HCT116 (cell line): ENCODE measurements around the gene ATG2B. TPM values are rescaled to one million over a fixed set of nuclear protein-coding genes. Genes with fewer than 3 reads are reported as not detected.

Experiments used
- ATAC-seq: fragments of 200-7000 bp; cut with Tn5 transposase; 2 replicates; pipeline ENCODE4 v1.9.1; 2020; ENCODE audit warnings: mild to moderate bottlenecking, moderate library complexity
- BruUV-seq: library from RNA; stranded (reverse); fragments of 400-500 nt; replicated peaks from 2 replicates; lab custom pipeline; 2021; lab: Mats Ljungman, UMichigan
- CTCF ChIA-PET: fragments of 300-600 bp; sonication (Branson Sonifier 250); formaldehyde crosslinking; loops from one replicate; lab custom pipeline; 2021; ENCODE audit warnings: antibody characterized with exemption; lab: Charles Lee
- POLR2A ChIA-PET: fragments of 300-600, 350-600 bp; sonication (Branson Sonifier 250); formaldehyde crosslinking; loops from one replicate; lab custom pipeline; 2021; ENCODE audit warnings: antibody characterized with exemption; lab: Charles Lee
- RAD21 ChIA-PET, 2 experiments: fragments of 300-600 bp; sonication (Branson Sonifier 250); formaldehyde crosslinking; loops; one replicate each; lab custom pipeline; 2023; ENCODE audit warnings: low total read pairs in 2 of 2; ENCODE audit not compliant: uncharacterized antibody in 2 of 2, unreplicated experiment in 2 of 2, low non-redundant PET in 1 of 2; lab: Charles Lee
- DNase-seq: peaks from one replicate; pipeline ENCODE4 v3.0.0-alpha.2; 2010; ENCODE audit warnings: low read depth, low spot score
- H2AFZ ChIP-seq: fragments of 200-600 bp; shearing (Covaris generic), sonication (generic); 2 replicates; pipeline ENCODE4 v1.6.1; 2017; ENCODE audit warnings: low read depth, mixed run types, mixed read lengths, antibody characterized with exemption, low read length; ENCODE audit not compliant: poor library complexity, severe bottlenecking
- H3K27ac ChIP-seq: 2 replicates; pipeline ENCODE4 v1.5.1; 2012; ENCODE audit warnings: low read depth, low read length
- H3K27me3 ChIP-seq: fragments of 200-600 bp; sonication (generic); 2 replicates; pipeline ENCODE4 v1.6.1; 2016; ENCODE audit warnings: mixed run types, low read length, mixed read lengths; ENCODE audit not compliant: insufficient read depth
- H3K36me3 ChIP-seq, 2 experiments: fragments of 200-500 bp in 1 of 2; fragments of 200-600 bp in 1 of 2; sonication (Bioruptor generic) in 1 of 2; sonication (generic) in 1 of 2; 2 replicates each; pipeline versions ENCODE4 v1.5.1 to v1.6.1; 2014 to 2016; ENCODE audit warnings: low read length in 2 of 2, inconsistent platforms in 1 of 2, mixed read lengths in 1 of 2, mixed run types in 1 of 2; ENCODE audit not compliant: insufficient read depth in 2 of 2, control insufficient read depth in 1 of 2
- H3K4me1 ChIP-seq, 2 experiments: fragments of 200-600 bp in 1 of 2; sonication (generic) in 1 of 2; 2 replicates each; pipeline versions ENCODE4 v1.5.1 to v1.6.1; 2012 to 2017; ENCODE audit warnings: low read length in 2 of 2, inconsistent platforms in 1 of 2, mild to moderate bottlenecking in 1 of 2, mixed read lengths in 1 of 2, mixed run types in 1 of 2, moderate library complexity in 1 of 2; ENCODE audit not compliant: insufficient read depth in 2 of 2, control insufficient read depth in 1 of 2
- H3K4me2 ChIP-seq: fragments of 200-600 bp; sonication (generic); 2 replicates; pipeline ENCODE4 v1.6.1; 2017; ENCODE audit warnings: mixed run types, low read length, mixed read lengths
- H3K4me3 ChIP-seq, 2 experiments: fragments of 200-600 bp in 1 of 2; sonication (generic) in 1 of 2; replicated peaks in 1 of 2; 2 replicates each; pipeline ENCODE4 v1.5.1; 2011 to 2016; ENCODE audit warnings: low read length in 2 of 2, control low read depth in 1 of 2, low read depth in 1 of 2, mild to moderate bottlenecking in 1 of 2, mixed read lengths in 1 of 2, mixed run types in 1 of 2
- H3K79me2 ChIP-seq: fragments of 200-600 bp; sonication (generic); 2 replicates; pipeline ENCODE4 v1.6.1; 2017; ENCODE audit warnings: mild to moderate bottlenecking, mixed run types, low read length, moderate library complexity, mixed read lengths; ENCODE audit not compliant: insufficient read depth
- H3K9ac ChIP-seq: fragments of 200-600 bp; sonication (generic); 2 replicates; pipeline ENCODE4 v1.6.1; 2016; ENCODE audit warnings: low read length, mixed read lengths
- H3K9me2 ChIP-seq: fragments of 200-600 bp; sonication (generic), shearing (Covaris generic); 2 replicates; pipeline ENCODE4 v1.6.1; 2017; ENCODE audit warnings: mixed run types, mild to moderate bottlenecking, moderate library complexity; ENCODE audit not compliant: insufficient read depth
- H3K9me3 ChIP-seq, 2 experiments: fragments of 200-500 bp in 1 of 2; fragments of 200-600 bp in 1 of 2; sonication (Bioruptor generic) in 1 of 2; sonication (generic) in 1 of 2; 2 replicates each; pipeline ENCODE4 v1.6.1; 2014 to 2017; ENCODE audit warnings: low read length in 2 of 2, mixed read lengths in 2 of 2, inconsistent platforms in 1 of 2, low read depth in 1 of 2, mild to moderate bottlenecking in 1 of 2, mixed run types in 1 of 2, moderate library complexity in 1 of 2; ENCODE audit not compliant: control insufficient read depth in 1 of 2, insufficient read depth in 1 of 2
- H4K20me1 ChIP-seq: fragments of 200-600 bp; sonication (generic), shearing (Covaris generic); 2 replicates; pipeline ENCODE4 v1.6.1; 2017; ENCODE audit warnings: mixed run types, mild to moderate bottlenecking, moderate library complexity; ENCODE audit not compliant: insufficient read depth
- ELF1 ChIP-seq: IDR thresholded peaks from 2 replicates; pipeline ENCODE4 v1.6.1; 2012; ENCODE audit warnings: low read depth, borderline replicate concordance
- FOSL1 ChIP-seq: IDR thresholded peaks from 2 replicates; pipeline ENCODE4 v1.6.1; 2012; ENCODE audit warnings: low read depth
- POLR2AphosphoS5 ChIP-seq: IDR thresholded peaks from 2 replicates; pipeline ENCODE4 v1.6.1; 2011; ENCODE audit warnings: mild to moderate bottlenecking, low read depth, low read length, moderate library complexity
- REST ChIP-seq: IDR thresholded peaks from 2 replicates; pipeline ENCODE4 v1.6.1; 2012; ENCODE audit warnings: low read depth
- intact Hi-C: fragments of 100-400 bp; cut with micrococcal nuclease; formaldehyde crosslinking; loops from 2 replicates; pipeline ENCODE4 v1.10.0; 2022
- total RNA-seq: library from RNA; stranded (reverse); gene quantifications from one replicate; pipeline ENCODE4 v1.2.1, GENCODE V29; 2021; ENCODE audit not compliant: unreplicated experiment

ATG2B gene
- total RNA-seq, 1 experiment from 2014 or later: 6.4 TPM

DNA sequence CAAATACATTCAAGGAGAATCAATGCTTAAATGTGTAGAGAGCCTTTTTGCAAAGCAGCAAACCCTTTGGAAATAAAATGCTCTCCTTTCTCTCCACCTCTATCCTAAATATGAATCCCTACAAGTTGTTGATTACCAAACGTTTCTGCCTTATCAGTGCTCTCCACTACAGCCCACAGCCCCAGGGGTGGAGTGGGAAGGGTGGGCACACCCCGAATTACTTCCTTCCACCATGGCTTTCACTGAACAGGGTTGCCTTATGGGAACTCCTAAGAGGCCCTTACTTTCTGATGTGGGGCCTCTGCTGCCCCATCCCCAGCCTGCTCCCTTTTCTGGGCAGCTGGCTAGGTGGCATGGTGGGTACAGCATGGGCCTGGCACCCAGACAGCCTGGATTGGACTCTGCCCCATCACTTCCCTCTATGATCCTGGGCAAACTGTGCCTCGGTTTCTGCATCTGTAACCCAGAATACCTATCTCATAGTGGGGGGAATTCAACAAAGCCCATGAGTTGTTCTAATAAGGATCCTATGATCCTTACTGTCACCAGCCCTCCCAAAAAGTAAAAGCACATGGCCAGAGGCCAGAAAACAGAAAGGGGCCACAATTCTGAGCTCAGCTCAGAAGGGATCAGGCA, 44.9 kb upstream of the ATG2B start:
- intact Hi-C loops: no loop called here
- H3K9me2 ChIP-seq: no peaks in the 10 kb centered on the region
- TF ChIP-seq ELF1 (no peak), REST (no peak)

DNA sequence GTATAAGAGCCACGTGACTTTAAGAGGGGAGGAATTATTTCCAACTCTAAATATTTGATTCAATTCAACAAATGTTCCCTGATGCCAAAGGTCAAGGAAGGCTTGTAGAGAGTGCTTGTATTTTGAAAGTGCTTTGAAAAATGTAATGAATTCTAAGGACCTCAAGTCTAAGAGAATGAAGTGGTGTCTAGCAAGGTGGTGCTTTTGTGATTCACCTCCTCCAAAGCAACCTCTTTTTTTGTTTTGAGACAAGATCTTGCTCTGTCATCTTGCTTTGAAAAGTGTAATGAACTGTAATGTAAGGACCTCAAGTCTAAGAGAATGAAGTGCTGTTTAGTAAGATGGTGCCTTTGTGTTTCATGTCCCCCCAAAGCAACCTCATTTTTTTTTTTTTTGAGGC, 42.5 kb upstream of the ATG2B start:
- Histone ChIP-seq H4K20me1 (no peaks in the 10 kb centered on the region), H3K4me1 (peaks cover 0 to 19% of the 10 kb centered on the region in 2 experiments; a peak in 2 of 4 replicates), H3K36me3 (no peaks in the 10 kb centered on the region), H3K9me3 (no peaks in the 10 kb centered on the region), H2AFZ (no peak overlapping the region), H3K9me2 (no peaks in the 10 kb centered on the region), H3K27ac (no peak overlapping the region), H3K27me3 (no peaks in the 10 kb centered on the region), H3K4me3 (no peak overlapping the region), H3K9ac (no peak overlapping the region), H3K79me2 (no peaks in the 10 kb centered on the region), H3K4me2 (no peak overlapping the region)
- ChIA-PET POLR2A (no interaction called here), RAD21 (no interaction called here), CTCF (no interaction called here)
- intact Hi-C loops: no loop called here
- TF ChIP-seq POLR2AphosphoS5 (no peak), FOSL1 (no peak)
- DNase-seq: no peak
- ATAC-seq: no peak
- BruUV-seq: no TSS peak

More for the DNA sequence above, 44.9 kb upstream of the ATG2B start:
- Histone ChIP-seq H3K9me3 (no peaks in the 10 kb centered on the region), H3K4me2 (no peak overlapping the region), H3K79me2 (no peaks in the 10 kb centered on the region), H4K20me1 (no peaks in the 10 kb centered on the region), H3K4me3 (no peak overlapping the region), H3K27ac (no peak overlapping the region), H2AFZ (no peak overlapping the region), H3K4me1 (peaks cover 0 to 19% of the 10 kb centered on the region in 2 experiments; a peak in 2 of 4 replicates), H3K27me3 (no peaks in the 10 kb centered on the region), H3K36me3 (no peaks in the 10 kb centered on the region), H3K9ac (no peak overlapping the region)
- POLR2A ChIA-PET: no interaction called here
- RAD21 ChIA-PET: no interaction called here
- CTCF ChIA-PET: no interaction called here
- ATAC-seq (no peak), DNase-seq (no peak)
- no TSS peak for BruUV-seq
